ENCODE results near the gene MAPKAPK2.

MAPKAPK2 gene

DNA sequence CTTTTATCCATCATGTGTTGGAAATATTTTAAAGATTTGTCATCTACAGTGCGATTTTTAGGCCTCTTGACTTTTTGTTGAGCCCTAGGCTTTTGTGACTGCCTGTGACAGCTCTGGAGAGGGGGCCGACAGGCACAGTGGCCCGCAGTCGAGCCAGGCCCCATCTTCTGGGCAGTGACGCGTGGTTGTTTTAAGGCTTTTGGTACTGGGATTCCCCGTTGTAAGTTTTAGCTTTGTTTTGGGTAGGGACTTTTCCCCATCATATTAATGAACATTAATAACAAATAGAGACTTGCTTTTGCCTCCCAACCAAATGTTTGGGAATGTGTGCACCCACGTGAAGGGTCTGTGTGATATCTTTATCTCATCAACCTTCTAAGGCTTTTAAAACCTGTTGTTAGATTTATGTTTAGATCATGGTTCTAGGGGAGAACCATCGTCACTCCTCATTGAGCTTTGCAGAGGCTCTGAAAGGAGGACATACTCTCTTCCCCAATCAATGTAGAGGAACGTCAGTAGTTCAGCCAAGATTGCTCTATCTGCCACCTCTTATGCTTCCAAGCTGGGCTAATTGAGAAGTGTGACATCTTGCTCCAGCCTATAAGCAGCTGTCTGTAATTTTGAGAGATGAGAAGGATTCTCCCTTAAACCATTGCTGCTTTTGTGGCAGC, 34.6 kb downstream of the MAPKAPK2 start:
- H3K9ac ChIP-seq = no peak overlapping the region
- no peak overlapping the region for H3K27ac ChIP-seq
- H3K4me3 ChIP-seq (ENCODE audit: low read depth, low read length) = no peak overlapping the region
- H2AFZ ChIP-seq = no peak overlapping the region
- TF ChIP-seq, protein P1, sequence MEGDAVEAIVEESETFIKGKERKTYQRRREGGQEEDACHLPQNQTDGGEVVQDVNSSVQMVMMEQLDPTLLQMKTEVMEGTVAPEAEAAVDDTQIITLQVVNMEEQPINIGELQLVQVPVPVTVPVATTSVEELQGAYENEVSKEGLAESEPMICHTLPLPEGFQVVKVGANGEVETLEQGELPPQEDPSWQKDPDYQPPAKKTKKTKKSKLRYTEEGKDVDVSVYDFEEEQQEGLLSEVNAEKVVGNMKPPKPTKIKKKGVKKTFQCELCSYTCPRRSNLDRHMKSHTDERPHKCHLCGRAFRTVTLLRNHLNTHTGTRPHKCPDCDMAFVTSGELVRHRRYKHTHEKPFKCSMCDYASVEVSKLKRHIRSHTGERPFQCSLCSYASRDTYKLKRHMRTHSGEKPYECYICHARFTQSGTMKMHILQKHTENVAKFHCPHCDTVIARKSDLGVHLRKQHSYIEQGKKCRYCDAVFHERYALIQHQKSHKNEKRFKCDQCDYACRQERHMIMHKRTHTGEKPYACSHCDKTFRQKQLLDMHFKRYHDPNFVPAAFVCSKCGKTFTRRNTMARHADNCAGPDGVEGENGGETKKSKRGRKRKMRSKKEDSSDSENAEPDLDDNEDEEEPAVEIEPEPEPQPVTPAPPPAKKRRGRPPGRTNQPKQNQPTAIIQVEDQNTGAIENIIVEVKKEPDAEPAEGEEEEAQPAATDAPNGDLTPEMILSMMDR (IDR thresholded peaks at IDR 0.05) = no peak
- no peaks in the 10 kb centered on the region for H3K27me3 ChIP-seq (ENCODE audit: control insufficient read depth, insufficient read depth, low read length)
- no peaks in the 10 kb centered on the region for H3K36me3 ChIP-seq (ENCODE audit: control insufficient read depth, insufficient read depth, low read length)
- H3K9me3 ChIP-seq (ENCODE audit: control insufficient read depth, low read length) = no peaks in the 10 kb centered on the region
- peaks cover 22% of the 10 kb centered on the region for H3K79me2 ChIP-seq
- H3K4me1 ChIP-seq = no peaks in the 10 kb centered on the region
- H3K4me2 ChIP-seq (ENCODE audit: low read length) = no peak overlapping the region

DNA sequence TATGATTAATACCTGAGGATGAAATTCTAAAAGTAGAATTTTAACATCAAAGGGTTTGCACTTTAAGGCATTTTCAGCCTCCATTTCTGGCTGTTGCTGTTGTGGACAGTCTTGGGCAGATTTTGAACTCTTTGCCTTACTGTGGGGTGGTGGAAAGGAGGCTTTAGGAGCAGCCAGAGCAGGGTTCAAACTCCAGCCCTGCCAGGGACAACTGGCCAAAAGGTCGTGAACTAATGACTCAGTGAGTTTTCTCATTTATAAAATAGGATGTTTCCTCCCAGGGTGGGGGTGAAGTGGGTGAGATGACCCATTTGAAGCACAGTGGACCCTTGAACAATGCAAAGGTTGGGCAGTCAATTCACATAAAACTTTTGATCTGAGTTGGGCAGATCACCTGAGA, 36.7 kb downstream of the MAPKAPK2 start:
- Histone ChIP-seq H2AFZ (no peak overlapping the region), H3K79me2 (peaks cover 22% of the 10 kb centered on the region), H3K36me3 (ENCODE audit: control insufficient read depth, insufficient read depth, low read length) (no peaks in the 10 kb centered on the region), H3K27me3 (ENCODE audit: control insufficient read depth, insufficient read depth, low read length) (no peaks in the 10 kb centered on the region), H3K4me3 (ENCODE audit: low read depth, low read length) (no peak overlapping the region), H3K27ac (no peak overlapping the region), H3K9ac (no peak overlapping the region), H3K4me2 (ENCODE audit: low read length) (no peak overlapping the region), H3K4me1 (no peaks in the 10 kb centered on the region), H3K9me3 (ENCODE audit: control insufficient read depth, low read length) (no peaks in the 10 kb centered on the region)
- TF ChIP-seq, protein P1 (IDR thresholded peaks at IDR 0.05) = no peak

DNA sequence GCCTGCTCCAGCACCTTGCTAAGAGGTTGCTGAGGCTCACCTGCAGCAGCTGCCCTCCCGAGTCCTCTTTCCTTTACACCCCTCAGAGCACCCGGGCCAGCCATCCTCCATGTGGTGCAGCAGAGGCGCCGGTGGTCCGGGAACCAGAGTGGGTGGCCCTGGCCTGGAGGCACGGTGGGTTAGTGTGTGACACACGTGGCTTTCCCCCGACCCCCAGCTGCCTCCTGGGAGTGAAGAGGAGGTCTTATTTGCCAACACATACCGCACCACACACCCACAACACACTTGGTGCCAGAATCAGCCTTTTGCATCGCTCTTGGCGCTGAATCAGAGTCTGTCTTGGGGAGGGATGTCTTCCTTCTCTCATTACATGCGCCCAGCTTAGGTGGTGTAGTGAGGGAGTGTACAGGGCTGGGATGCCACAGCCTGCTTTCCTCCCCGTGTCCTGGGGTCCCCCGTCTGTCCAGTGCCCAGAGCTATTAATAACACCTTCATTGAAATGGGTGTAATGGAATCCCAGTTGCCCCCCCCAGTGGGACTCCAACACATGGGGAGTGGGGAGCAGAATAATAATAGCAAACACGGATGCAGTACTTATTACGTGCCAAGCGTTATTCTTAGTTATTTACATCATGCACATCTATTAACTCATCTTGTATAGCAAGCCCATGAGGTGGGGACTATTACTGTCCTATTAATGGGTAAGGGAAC, 38.2 kb downstream of the MAPKAPK2 start:
- Histone ChIP-seq H3K27me3 (ENCODE audit: control insufficient read depth, insufficient read depth, low read length) (no peaks in the 10 kb centered on the region), H3K9me3 (ENCODE audit: control insufficient read depth, low read length) (no peaks in the 10 kb centered on the region), H3K27ac (no peak overlapping the region), H3K36me3 (ENCODE audit: control insufficient read depth, insufficient read depth, low read length) (no peaks in the 10 kb centered on the region), H2AFZ (no peak overlapping the region), H3K4me2 (ENCODE audit: low read length) (no peak overlapping the region), H3K9ac (no peak overlapping the region), H3K79me2 (peaks cover 26% of the 10 kb centered on the region), H3K4me1 (no peaks in the 10 kb centered on the region), H3K4me3 (ENCODE audit: low read depth, low read length) (no peak overlapping the region)
- TF ChIP-seq, protein P1 (IDR thresholded peaks at IDR 0.05) = no peak

DNA sequence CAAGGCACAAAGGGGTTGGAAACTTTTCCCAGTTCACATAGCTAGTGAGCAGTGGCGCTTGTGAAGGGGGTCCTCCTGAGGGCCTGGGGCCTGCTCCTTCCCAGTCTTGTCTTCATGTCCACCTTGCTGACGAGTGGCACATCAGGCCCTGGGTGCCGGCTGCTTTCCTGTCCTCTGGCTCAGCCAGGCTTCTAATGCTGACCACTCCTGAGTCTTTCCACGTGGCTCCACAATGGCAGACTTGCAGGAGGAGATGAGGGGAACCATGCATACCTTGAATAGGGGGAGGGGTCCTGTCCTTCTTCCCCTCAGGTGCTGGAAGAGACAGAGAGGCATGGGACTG, 38.7 kb downstream of the MAPKAPK2 start:
- Histone ChIP-seq H3K27me3 (ENCODE audit: control insufficient read depth, insufficient read depth, low read length) (no peaks in the 10 kb centered on the region), H3K4me3 (ENCODE audit: low read depth, low read length) (no peak overlapping the region), H3K9me3 (ENCODE audit: control insufficient read depth, low read length) (no peaks in the 10 kb centered on the region), H3K4me1 (no peaks in the 10 kb centered on the region), H3K36me3 (ENCODE audit: control insufficient read depth, insufficient read depth, low read length) (no peaks in the 10 kb centered on the region), H3K9ac (no peak overlapping the region), H3K4me2 (ENCODE audit: low read length) (no peak overlapping the region), H3K79me2 (peaks cover 26% of the 10 kb centered on the region), H3K27ac (no peak overlapping the region), H2AFZ (no peak overlapping the region)
- TF ChIP-seq, protein P1 (IDR thresholded peaks at IDR 0.05) = no peak
